MCF 10A (cell line): ENCODE results near the gene TAS1R2. TPM values are rescaled to one million over a fixed set of nuclear protein-coding genes. Genes with fewer than 3 reads are reported as not detected.

Source experiments
- BruUV-seq: library from RNA; stranded (reverse); fragments of 400-500 nt; replicated peaks from 2 replicates; lab custom pipeline; 2021; lab: Mats Ljungman, UMichigan
- CTCF ChIA-PET: fragments of 300-600 bp; sonication (Branson Sonifier 250); formaldehyde crosslinking; extraction: SDS; loops from one replicate; lab custom pipeline; 2021; ENCODE audit warnings: antibody characterized with exemption, inconsistent platforms; lab: Yijun Ruan, JAX
- POLR2A ChIA-PET: fragments of 300-600, 350-650 bp; sonication (Branson Sonifier 250); formaldehyde crosslinking; extraction: SDS; loops from one replicate; lab custom pipeline; 2020; ENCODE audit warnings: antibody characterized with exemption, inconsistent platforms; lab: Yijun Ruan, JAX
- DNase-seq: peaks from one replicate; pipeline ENCODE4 v3.0.0-alpha.2; 2018; ENCODE audit not compliant: unreplicated experiment
- H3K27ac Mint-ChIP-seq: one replicate; pipeline ENCODE4 v1.8.0; 2022; ENCODE audit warnings: mild to moderate bottlenecking, low read depth, mixed read lengths; ENCODE audit not compliant: unreplicated experiment
- H3K27me3 Mint-ChIP-seq: one replicate; pipeline ENCODE4 v1.8.0; 2022; ENCODE audit warnings: mixed read lengths; ENCODE audit not compliant: insufficient read depth, unreplicated experiment
- H3K36me3 Mint-ChIP-seq: one replicate; pipeline ENCODE4 v1.8.0; 2022; ENCODE audit warnings: mild to moderate bottlenecking, moderate library complexity, mixed read lengths; ENCODE audit not compliant: insufficient read depth, unreplicated experiment
- H3K4me1 Mint-ChIP-seq: one replicate; pipeline ENCODE4 v1.8.0; 2022; ENCODE audit warnings: mixed read lengths; ENCODE audit not compliant: insufficient read depth, unreplicated experiment
- H3K4me3 Mint-ChIP-seq: one replicate; pipeline ENCODE4 v1.8.0; 2022; ENCODE audit warnings: mild to moderate bottlenecking, moderate library complexity, mixed read lengths; ENCODE audit not compliant: unreplicated experiment
- H3K9me3 Mint-ChIP-seq: one replicate; pipeline ENCODE4 v1.8.0; 2022; ENCODE audit warnings: mixed read lengths; ENCODE audit not compliant: unreplicated experiment
- intact Hi-C: fragments of 100-400 bp; cut with micrococcal nuclease; formaldehyde crosslinking; loops from 2 replicates; pipeline ENCODE4 v1.14.1; 2022
- total RNA-seq: library from RNA; stranded (reverse); gene quantifications from 2 replicates; pipeline ENCODE4 v1.2.3, GENCODE V29; 2022
- TF ChIP-seq, protein P1 (sequence below): fragments of 200-600 bp; IDR thresholded peaks from one replicate; pipeline ENCODE4 v1.8.0; 2022; ENCODE audit warnings: antibody characterized with exemption, mild to moderate bottlenecking; ENCODE audit not compliant: unreplicated experiment

Gene TAS1R2
- total RNA-seq, 1 experiment from 2014 or later, result not detected

DNA sequence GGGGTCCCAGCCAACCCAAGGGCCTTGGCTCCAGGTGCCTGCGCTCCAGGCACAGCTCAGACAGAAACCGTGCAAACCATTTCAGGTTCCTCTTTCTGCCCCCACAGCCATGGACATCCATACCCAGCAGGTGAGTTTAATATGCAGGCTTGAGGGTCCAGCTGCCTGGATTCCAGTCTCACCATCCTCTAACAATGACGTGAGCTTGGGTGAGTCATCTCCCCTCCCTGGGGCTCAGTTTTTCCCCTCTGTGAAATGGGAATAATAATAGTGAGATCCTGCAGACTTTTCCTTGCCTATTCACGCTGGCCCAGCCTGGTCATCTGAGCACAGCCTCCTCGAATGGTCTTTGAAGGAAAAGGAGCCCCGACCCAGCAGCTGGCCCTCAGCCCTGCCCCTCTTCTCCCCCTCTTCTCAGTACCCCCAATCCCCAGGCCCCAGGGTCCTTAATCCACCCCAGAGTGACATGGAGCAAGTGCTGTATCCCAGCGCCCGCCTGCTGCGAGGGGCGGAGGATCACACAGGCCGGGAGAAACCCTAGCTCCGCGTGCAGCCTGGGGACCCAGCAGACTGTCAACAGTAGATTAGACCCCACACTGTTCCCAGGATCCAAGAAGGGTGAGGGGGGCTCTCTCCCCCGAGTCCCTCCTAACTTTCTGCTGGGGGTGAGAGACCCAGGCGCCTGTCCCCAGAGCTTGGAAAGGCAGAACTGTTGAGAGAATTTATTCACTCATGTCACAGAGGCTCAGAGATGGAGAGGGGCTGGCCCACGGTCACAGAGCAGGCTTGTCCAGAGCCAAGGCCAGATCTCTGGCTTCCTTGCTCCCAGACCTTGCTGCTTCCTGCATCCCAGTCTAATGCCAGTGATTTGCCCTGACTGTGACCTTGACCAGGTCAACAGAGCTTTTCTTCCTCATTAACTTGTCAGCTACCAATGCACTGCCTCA is 49.2 kb downstream of the TAS1R2 start:
- H3K4me1 Mint-ChIP-seq, result no peaks in the 10 kb centered on the region
- TF ChIP-seq, protein P1, sequence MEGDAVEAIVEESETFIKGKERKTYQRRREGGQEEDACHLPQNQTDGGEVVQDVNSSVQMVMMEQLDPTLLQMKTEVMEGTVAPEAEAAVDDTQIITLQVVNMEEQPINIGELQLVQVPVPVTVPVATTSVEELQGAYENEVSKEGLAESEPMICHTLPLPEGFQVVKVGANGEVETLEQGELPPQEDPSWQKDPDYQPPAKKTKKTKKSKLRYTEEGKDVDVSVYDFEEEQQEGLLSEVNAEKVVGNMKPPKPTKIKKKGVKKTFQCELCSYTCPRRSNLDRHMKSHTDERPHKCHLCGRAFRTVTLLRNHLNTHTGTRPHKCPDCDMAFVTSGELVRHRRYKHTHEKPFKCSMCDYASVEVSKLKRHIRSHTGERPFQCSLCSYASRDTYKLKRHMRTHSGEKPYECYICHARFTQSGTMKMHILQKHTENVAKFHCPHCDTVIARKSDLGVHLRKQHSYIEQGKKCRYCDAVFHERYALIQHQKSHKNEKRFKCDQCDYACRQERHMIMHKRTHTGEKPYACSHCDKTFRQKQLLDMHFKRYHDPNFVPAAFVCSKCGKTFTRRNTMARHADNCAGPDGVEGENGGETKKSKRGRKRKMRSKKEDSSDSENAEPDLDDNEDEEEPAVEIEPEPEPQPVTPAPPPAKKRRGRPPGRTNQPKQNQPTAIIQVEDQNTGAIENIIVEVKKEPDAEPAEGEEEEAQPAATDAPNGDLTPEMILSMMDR, result no peak
- no peaks in the 10 kb centered on the region for H3K36me3 Mint-ChIP-seq
- ChIA-PET POLR2A (interaction anchor here (0.7 to 1.0 kb wide), 2 partner anchors 9 to 25 kb away, joined by 3 read pairs; no protein-coding TSS in a partner anchor), CTCF (interaction anchor here (0.5 to 2.8 kb wide), 4 partner anchors 11 to 1008 kb away, joined by 3 to 15 read pairs (median 4); no protein-coding TSS in a partner anchor)
- H3K27me3 Mint-ChIP-seq, result no peaks in the 10 kb centered on the region
- no peak for DNase-seq
- no peaks in the 10 kb centered on the region for H3K9me3 Mint-ChIP-seq
- H3K4me3 Mint-ChIP-seq, result no peak overlapping the region
- intact Hi-C loops, result no loop called here
- H3K27ac Mint-ChIP-seq, result no peak overlapping the region
- no TSS peak for BruUV-seq

DNA sequence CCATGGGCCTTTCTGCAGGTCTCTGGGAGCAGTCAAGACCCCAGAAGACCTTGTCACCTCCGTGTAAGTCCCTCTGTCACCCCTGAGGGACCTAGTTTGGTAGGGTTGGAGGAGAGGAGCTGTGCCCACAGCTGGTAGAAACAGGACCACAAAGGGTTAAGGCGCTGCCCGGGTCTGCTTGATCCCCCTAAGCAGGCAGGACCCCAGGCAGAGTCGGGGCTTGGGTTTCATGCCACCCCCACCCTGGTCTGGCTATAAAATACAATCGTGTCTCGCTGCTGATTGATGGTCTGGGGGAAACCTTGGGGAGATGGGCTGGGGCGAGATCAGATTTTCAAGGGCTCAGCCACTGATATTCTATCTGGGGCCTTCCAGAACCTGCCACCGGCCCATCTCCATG is 50.9 kb downstream of the TAS1R2 start:
- H3K27ac Mint-ChIP-seq, result no peak overlapping the region
- TF ChIP-seq, protein P1, result no peak
- intact Hi-C loops, result no loop called here
- no peaks in the 10 kb centered on the region for H3K36me3 Mint-ChIP-seq
- ChIA-PET CTCF (interaction anchor here (0.7 to 1.2 kb wide), 2 partner anchors 11 to 411 kb away, joined by 3 to 4 read pairs; no protein-coding TSS in a partner anchor), POLR2A (no interaction called here)
- peaks cover 8% of the 10 kb centered on the region for H3K27me3 Mint-ChIP-seq
- no TSS peak for BruUV-seq
- no peak overlapping the region for H3K4me3 Mint-ChIP-seq
- no peaks in the 10 kb centered on the region for H3K4me1 Mint-ChIP-seq
- no peaks in the 10 kb centered on the region for H3K9me3 Mint-ChIP-seq
- DNase-seq, result no peak

DNA sequence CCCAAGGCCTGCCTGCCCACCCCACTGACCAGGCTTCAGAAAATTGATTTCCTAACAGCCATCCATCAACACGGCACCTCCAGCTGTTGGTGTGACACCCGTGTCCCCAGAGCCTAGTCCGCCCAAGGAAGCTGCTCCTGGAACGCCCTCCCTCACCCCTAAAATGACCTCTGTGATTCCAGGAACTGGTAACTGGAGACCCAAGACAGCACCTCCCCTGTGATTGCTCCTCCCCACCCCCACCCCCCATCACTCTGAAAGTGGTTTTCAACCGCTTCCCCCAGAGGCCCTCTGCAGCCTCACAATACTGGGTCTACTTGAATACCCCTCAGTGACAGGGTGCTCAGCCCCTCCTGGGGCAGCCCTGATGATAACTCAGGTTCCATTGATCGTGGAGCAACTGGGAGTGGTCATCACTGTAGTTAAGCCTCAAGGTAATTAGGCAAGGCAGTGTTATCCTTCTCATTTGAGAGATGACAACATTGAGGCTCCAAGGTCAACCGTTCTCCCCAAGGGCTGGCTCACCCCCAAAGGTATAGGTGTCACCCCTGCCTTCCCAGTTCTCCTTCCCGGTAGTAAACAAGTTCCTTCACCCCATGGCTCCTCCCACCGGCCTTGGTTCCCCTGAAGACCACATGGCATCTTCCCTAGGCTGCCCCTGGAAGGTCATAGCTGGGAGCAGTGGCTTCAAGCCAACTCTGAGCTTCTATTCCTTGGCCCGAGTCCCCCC is 52.0 kb downstream of the TAS1R2 start:
- DNase-seq, result no peak
- peaks cover 8% of the 10 kb centered on the region for H3K27me3 Mint-ChIP-seq
- no peak overlapping the region for H3K27ac Mint-ChIP-seq
- no peak overlapping the region for H3K4me3 Mint-ChIP-seq
- H3K4me1 Mint-ChIP-seq, result no peaks in the 10 kb centered on the region
- TF ChIP-seq, protein P1, result no peak
- H3K9me3 Mint-ChIP-seq, result no peaks in the 10 kb centered on the region
- H3K36me3 Mint-ChIP-seq, result no peaks in the 10 kb centered on the region
- POLR2A ChIA-PET, result no interaction called here
- CTCF ChIA-PET, result interaction anchor here (0.6 to 1.3 kb wide), 5 partner anchors 12 to 1576 kb away, joined by 3 to 7 read pairs (median 4); no protein-coding TSS in a partner anchor
- intact Hi-C loops, result no loop called here
- no TSS peak for BruUV-seq
